Activated CD8-positive, alpha-beta memory T cell treated with anti-CD3 and anti-CD28 coated beads, Interleukin-2, amount 50 U/mL, for 48 hours (primary cell): ENCODE measurements around the gene TSC2.
"Not testable (repeated sequence)": the region's sequence is repeated elsewhere in the genome, so short reads cannot be mapped to it uniquely, and the experiment has no call there.

ENCODE experiments used
- DNase-seq: peaks from one replicate; pipeline ENCODE4 v3.0.0-alpha.2; 2020

TSC2 gene

DNA sequence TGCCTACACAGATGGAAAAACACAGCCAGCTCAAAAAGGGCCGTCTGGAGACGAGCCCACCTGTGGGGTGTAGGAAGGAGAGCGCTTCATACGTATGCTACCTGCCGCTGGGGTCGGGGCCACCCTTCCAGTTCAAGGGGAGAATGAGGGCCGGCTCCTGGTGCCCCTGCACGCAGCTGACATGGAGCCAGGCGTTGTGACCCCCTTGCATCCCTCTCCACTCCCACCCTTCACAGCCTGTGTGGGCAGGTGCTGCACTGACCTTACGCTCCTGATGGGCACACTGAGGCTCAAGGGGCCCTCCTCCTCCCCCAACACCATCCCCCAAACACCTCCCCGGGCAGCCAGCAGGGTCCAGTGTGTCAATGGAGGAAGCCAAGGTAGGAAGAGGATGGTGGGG, 77.8 kb downstream of the TSC2 start:
- not testable (repeated sequence) for DNase-seq

DNA sequence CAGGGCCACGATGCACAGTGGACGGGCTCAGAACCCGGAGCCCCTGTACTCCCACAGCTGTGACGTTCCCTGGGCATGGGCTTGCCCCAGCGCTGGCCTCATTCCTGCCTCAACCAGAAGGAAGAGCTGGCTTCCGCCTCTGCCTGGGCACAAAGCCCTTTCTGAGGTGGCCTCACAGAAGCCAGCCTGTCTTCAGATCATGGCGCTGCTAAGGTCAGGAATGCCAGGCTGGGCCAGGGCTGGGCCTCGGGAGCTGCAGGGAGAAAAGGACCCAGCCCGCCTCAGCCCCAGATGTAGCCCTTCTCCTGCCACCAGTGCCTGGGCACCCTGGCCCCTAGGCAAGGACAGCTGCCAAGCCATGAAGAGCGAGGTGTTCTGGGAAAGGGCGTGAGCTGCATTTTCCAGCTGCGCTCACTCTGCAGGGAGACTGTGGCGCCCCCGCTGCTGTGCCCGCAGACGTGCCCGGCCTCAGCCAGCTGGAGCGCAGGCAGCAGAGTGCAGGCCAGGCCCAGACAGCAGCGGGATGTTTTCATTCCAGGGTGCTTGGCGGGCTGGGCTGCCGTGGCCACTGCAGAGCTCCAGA, 78.5 kb downstream of the TSC2 start:
- DNase-seq: not testable (repeated sequence)

DNA sequence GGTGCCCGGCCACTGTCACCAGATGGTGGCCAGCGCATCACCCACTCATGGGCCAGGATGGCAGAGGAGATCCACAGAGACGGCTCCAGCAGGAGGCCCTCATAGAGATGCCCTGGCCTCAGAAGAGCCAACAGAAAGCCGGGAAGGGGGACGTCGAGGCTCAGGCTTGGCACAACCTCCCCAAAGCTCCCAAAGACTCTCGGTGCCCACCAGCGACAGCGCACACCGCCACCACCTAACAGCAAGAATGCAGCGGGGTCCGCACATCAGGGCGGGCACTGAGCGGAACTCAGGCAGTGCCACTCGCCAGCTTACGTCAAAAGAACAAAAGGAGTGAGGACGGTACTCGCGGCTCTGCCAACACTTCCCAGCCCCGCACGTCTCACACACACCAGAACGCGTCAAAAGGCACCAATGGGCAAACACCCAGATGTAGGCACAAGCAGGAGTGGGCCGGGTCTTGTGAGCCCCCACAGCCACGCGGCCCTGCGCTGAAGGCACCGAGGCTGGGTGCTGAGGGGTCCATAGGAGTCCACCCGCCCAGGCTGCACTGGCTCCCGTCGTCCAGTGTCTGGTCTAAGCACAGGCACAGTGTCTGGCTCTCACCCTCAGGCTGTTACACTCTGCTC, 79.3 kb downstream of the TSC2 start:
- DNase-seq: not testable (repeated sequence)

DNA sequence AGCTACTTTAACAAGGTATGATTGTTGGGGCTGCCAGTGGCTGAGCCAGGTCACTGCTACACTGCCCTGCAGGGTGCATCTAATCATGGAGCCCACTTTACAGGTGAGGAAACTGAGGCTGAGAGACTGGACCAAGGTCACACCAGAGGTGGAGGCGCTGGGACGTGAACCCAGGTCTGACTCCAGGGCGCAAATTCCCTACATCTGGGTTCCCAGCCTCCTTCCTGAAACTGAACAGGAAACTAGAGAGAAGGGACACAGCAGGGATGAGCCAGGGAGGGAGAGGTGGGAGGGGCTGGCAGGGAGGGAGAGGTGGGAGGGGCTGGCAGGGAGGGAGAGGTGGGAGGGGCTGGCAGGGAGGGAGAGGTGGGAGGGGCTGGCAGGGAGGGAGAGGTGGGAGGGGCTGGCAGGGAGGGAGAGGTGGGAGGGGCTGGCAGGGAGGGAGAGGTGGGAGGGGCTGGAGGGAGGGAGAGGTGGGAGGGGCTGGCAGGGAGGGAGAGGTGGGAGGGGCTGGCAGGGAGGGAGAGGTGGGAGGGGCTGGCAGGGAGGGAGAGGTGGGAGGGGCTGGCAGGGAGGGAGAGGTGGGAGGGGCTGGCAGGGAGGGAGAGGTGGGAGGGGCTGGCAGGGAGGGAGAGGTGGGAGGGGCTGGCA, 80.0 kb downstream of the TSC2 start:
- not testable (repeated sequence) for DNase-seq

DNA sequence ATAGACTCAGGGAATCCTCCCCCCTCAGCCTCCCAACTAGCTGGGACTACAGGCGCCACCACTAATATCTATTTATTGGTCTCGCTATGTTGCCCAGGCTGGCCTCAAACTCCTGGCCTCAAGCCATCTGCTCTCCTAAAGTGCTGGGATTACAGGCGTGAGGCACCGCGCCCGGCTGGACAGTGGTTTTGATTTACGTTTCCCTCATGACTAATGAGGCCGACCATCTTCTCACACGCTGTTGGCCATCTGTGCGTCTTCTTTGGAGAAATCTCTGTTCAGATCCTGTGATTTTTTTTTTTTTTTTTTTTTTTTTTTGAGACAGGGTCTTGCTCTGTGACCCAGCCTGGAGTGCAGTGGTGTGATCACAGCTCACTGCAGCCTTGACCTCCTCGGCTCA, 81.5 kb downstream of the TSC2 start:
- not testable (repeated sequence) for DNase-seq

DNA sequence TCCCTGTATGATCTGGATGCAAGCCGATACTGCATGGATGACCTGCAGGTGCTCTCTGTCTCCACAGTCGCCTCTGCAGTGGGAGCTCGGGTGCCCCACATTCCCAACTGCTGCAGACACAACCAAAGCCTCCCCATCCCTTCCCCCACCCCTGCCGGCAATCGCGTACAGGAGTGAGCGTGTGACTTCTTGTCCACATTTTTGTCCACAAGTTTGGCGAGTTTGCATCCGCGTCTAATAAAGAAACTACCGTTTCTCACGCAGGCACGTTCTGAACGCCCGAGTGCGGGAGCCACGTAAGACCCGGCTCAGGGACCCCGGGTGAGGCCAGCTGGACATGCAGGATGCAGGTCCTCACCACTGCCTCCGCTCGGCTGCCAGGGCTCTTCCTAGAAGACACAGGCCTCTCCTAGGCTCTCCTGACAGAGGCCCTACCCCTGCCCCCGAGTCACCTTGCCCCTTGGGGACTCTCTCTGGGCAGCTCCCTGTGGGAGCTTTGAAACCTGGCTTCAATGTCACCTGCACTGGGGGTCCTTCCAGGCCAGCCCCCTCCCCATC, 82.2 kb downstream of the TSC2 start:
- not testable (repeated sequence) for DNase-seq

DNA sequence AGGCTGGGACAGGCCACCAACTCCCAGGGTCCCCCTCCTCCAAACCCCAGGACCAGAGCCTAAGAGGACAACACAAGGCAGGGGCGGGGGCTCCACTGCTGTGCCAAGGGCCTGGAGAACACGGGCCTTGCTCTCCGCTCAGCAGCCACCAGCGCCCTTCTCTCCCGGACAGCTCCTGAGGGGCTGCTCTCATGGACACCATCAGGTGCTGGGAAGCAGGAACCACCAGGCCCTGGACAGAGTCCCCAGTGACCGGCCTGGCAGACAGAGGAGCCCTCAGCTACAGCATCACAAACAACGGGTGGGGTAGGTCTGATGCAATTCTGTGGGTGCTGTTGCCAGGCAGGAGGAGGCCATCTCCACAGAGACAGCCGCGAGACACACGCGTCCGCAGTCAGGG, 86.0 kb downstream of the TSC2 start:
- DNase-seq: not testable (repeated sequence)

DNA sequence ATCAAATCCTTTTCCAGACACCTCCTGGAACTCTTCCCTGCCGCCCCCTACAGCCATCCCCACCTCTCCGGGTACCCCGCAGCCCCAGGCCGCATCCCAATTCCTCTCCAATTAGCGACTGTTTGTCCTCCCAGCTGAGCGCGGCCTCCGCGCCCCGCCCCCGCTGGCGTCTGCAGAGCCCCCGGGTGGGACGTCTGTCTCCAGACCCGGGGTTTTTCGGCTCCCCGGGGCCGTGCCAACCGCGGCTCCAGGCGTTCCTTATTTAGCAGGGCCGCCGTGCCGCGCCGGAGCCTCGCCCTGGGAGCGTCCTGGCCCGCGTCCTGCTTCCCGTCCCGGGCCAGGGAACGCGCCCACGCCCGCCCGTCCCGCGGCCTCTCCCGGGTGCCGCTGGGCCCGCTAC, 87.3 kb downstream of the TSC2 start:
- DNase-seq: peak; percentile 58

DNA sequence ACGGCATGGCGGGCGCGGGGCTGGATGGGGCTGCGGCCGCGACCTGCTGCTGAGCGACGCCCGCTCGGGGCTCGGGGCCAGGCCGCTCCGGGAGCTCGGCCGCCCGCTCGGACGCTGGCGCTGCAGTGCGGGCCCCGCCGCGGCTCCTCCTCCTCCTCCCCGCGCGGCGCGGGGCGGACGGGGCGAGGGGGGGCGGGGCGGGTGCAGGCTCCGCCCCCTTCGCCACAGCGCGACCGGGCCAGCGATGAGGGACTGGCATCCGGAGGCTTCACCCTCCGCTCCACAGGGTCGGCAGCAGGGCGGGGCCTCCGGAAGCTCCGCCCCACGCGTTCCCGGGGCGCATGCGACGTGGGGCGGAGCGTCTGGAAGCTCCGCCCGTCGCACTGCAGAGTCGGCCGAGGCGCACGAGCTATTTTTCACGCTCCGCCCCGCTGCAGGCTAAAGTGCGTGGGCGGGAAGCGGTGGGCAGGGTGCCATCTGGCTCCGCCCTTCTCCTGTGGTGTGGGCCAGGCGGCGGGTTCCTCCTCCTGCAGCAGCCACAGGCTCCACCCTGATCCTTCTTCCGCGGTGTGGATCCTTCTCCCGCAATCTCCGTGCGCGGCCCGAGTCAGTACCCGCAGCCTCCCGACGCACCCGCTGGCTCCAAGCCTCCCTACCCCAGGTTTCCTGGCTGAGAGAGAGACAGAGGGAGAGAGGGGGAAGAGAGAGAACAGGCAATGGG, 88.1 kb downstream of the TSC2 start, which contains the start of gene PKD1:
Gene PKD1 (minus strand): TSS at position 129 of the 721 bp plus-strand sequence. CDS start 209 bp downstream, outside the sequence.
- DNase-seq: peak; percentile 100
